GM12878 (cell line): ENCODE data around the gene TNP2. TPM values are rescaled to one million over a fixed set of nuclear protein-coding genes. Genes with fewer than 3 reads are reported as not detected.

Experiments
- ATAC-seq: fragments of 200-7000 bp; cut with Tn5 transposase; 3 replicates; pipeline ENCODE4 v1.9.1; 2020; ENCODE audit warnings: mild to moderate bottlenecking, moderate library complexity
- BruUV-seq: library from RNA; stranded (reverse); fragments of 400-500 nt; replicated peaks from 2 replicates; lab custom pipeline; 2021; lab: Mats Ljungman, UMichigan
- CTCF ChIA-PET: fragments of 300-600 bp; sonication (Branson Sonifier 250); formaldehyde crosslinking; extraction: SDS; loops from one replicate; lab custom pipeline; 2021; ENCODE audit warnings: inconsistent platforms; lab: Yijun Ruan, JAX
- POLR2A ChIA-PET: fragments of 350-600 bp; formaldehyde crosslinking; extraction: SDS; loops from one replicate; lab custom pipeline; 2021; ENCODE audit warnings: inconsistent platforms; lab: Charles Lee
- RAD21 ChIA-PET: fragments of 300-600 bp; sonication (Branson Sonifier 250); formaldehyde crosslinking; loops from one replicate; lab custom pipeline; 2023; ENCODE audit warnings: antibody characterized with exemption; ENCODE audit not compliant: unreplicated experiment; lab: Charles Lee
- SMC1A ChIA-PET: fragments of 300-600 bp; sonication (Branson Sonifier 250); formaldehyde crosslinking; loops from one replicate; lab custom pipeline; 2023; ENCODE audit not compliant: unreplicated experiment, uncharacterized antibody; lab: Charles Lee
- DNase-seq: peaks from one replicate; pipeline ENCODE4 v3.0.0-alpha.2; 2011; ENCODE audit warnings: low read depth, low spot score
- FAIRE-seq: peaks from 3 replicates; lab custom pipeline; 2011; peaks lifted over from hg19 to GRCh38; lab: Jason Lieb, UNC
- H2AFZ ChIP-seq: 2 replicates; pipeline ENCODE4 v1.6.0; 2011; ENCODE audit warnings: low read depth, low read length, control low read depth; ENCODE audit not compliant: control insufficient read depth
- H3K27ac ChIP-seq: 2 replicates; pipeline ENCODE4 v1.5.1; 2011; ENCODE audit warnings: control low read depth; ENCODE audit not compliant: control insufficient read depth, insufficient read depth
- H3K27me3 ChIP-seq, 2 experiments: replicated peaks in 1 of 2; 2 replicates each; pipeline versions ENCODE4 v1.6.0 to v1.6.1; 2011; ENCODE audit warnings: low read length in 1 of 2; ENCODE audit not compliant: control insufficient read depth in 2 of 2, insufficient read depth in 2 of 2
- H3K36me3 ChIP-seq, 2 experiments: 2 replicates each; pipeline ENCODE4 v1.5.1; 2011; ENCODE audit warnings: low read length in 1 of 2; ENCODE audit not compliant: control insufficient read depth in 2 of 2, insufficient read depth in 2 of 2
- H3K4me1 ChIP-seq: 2 replicates; pipeline ENCODE4 v1.6.1; 2011; ENCODE audit warnings: mild to moderate bottlenecking, low read length, moderate library complexity, mixed read lengths; ENCODE audit not compliant: control insufficient read depth, insufficient read depth
- H3K4me2 ChIP-seq: 2 replicates; pipeline ENCODE4 v1.6.0; 2011; ENCODE audit warnings: control low read depth; ENCODE audit not compliant: control insufficient read depth, insufficient read depth
- H3K4me3 ChIP-seq: fragments of 200-600 bp; sonication (generic); 2 replicates; pipeline ENCODE4 v1.5.1; 2016
- H3K79me2 ChIP-seq: 2 replicates; pipeline ENCODE4 v1.6.0; 2011; ENCODE audit warnings: low read length; ENCODE audit not compliant: control insufficient read depth, insufficient read depth
- H3K9ac ChIP-seq: 2 replicates; pipeline ENCODE4 v1.8.0; 2011; ENCODE audit warnings: low read length, control low read depth, mixed read lengths; ENCODE audit not compliant: control insufficient read depth, insufficient read depth
- H3K9me3 ChIP-seq: replicated peaks from 3 replicates; pipeline ENCODE4 v1.5.1; 2011; ENCODE audit warnings: mild to moderate bottlenecking, low read length; ENCODE audit not compliant: control insufficient read depth, insufficient read depth
- H4K20me1 ChIP-seq: 2 replicates; pipeline ENCODE4 v1.6.0; 2011; ENCODE audit not compliant: control insufficient read depth, insufficient read depth
- IKZF1 ChIP-seq: fragments of 450-650 bp; conservative IDR thresholded peaks from 2 replicates; pipeline ENCODE4 v1.6.1; 2017; ENCODE audit warnings: antibody characterized with exemption, mild to moderate bottlenecking
- LARP7 ChIP-seq: fragments of 450-650 bp; IDR thresholded peaks from 2 replicates; pipeline ENCODE4 v1.6.1; 2017; ENCODE audit warnings: mild to moderate bottlenecking
- NR2C1 ChIP-seq: fragments of 450-650 bp; IDR thresholded peaks from 2 replicates; pipeline ENCODE4 v1.6.1; 2017; ENCODE audit warnings: antibody characterized with exemption, mild to moderate bottlenecking, moderate library complexity
- SMAD5 ChIP-seq: IDR thresholded peaks from 2 replicates; pipeline ENCODE4 v1.6.1; 2016; ENCODE audit warnings: antibody characterized with exemption, low read depth
- ZBED1 ChIP-seq: IDR thresholded peaks from 2 replicates; pipeline ENCODE4 v1.6.1; 2016; ENCODE audit warnings: borderline replicate concordance
- WGBS: methylation state at CpG from one replicate; pipeline ENCODE4 v1.1.6; 2016; ENCODE audit warnings: low lambda C conversion rate; ENCODE audit not compliant: insufficient replicate concordance, insufficient coverage; ENCODE audit errors: missing lambda C conversion rate; 5-methylcytosine and 5-hydroxymethylcytosine counted together
- in situ Hi-C: fragments of 300-500 bp; cut with MboI; formaldehyde crosslinking; loops from 9 replicates; pipeline ENCODE4 v1.14.3; 2018; ENCODE audit warnings: mixed read lengths
- intact Hi-C: fragments of 100-400 bp; cut with micrococcal nuclease; formaldehyde crosslinking; loops from one replicate; pipeline ENCODE4 v1.14.2; 2022; ENCODE audit not compliant: unreplicated experiment
- polyA plus RNA-seq, 11 experiments: library from polyadenylated mRNA; depleted of rRNA in 4 of 11; unstranded in 6 of 11; stranded (reverse) in 5 of 11; fragments of >200 nt; fragmentation: Nextera tagmentation in 4 of 11; fragmentation: Illumina TruSeq in 1 of 11; extraction: Ambion mirVana in 4 of 11; extraction: Trizol in 1 of 11; gene quantifications; 1 replicate in 1 of 11; 2 replicates in 10 of 11; pipeline versions ENCODE4 v1.2.1 to v1.2.3, GENCODE V29; 2011 to 2016; ENCODE audit warnings: inconsistent platforms in 2 of 11, missing spikeins in 2 of 11, low read depth in 1 of 11
- total RNA-seq, 4 experiments: library from RNA; depleted of rRNA in 3 of 4; stranded (reverse); fragments of >200 nt in 3 of 4; fragmentation: Illumina TruSeq in 1 of 4; extraction: Trizol in 1 of 4; gene quantifications; 2 replicates each; pipeline versions ENCODE4 v1.2.1 to v1.2.3, GENCODE V29; 2013 to 2021
- TF ChIP-seq, protein P1 (sequence below): IDR thresholded peaks from 2 replicates; pipeline ENCODE4 v1.6.1; 2011; ENCODE audit warnings: borderline replicate concordance, low read depth, mild to moderate bottlenecking, moderate library complexity, low read length; ENCODE audit not compliant: insufficient read depth, poor library complexity, severe bottlenecking

Gene TNP2
- total and polyA plus RNA-seq, 10 of the 15 experiments (the other 5 are each of a cell fraction or from before 2014, with no cell fraction given) = not detected

GRCh38 chr16:11253009-11253994 lies 15.8 kb downstream of the TNP2 start (continued):
- TF ChIP-seq IKZF1 = peak; percentile 39; the same call in 1 of the 2 replicates
- no peak for TF ChIP-seq NR2C1

DNA sequence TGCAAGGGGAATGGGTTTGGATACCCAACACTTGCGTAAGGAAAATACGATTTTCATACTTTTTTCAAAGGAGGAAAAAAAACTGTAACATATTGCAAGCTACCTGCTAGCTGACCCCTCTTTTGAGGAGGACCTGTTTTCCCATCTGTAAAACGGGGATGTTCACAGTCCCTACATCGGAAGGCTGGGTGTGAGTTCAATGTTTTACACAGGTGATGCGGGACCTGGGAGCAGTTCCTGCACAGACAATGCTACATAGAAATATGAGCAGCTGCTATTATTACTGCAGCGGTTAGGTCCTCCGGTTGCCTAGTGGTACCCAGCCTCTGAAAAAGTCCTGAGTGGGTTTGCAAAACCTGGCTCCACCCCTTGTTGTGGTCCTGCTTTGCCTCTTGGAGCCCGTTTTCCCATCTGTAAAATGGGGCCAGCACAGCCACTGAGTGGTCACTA lies 16.6 kb downstream of the TNP2 start:
- Histone ChIP-seq H3K9ac (peak overlapping the region; percentile 89), H3K9me3 (no peaks in the 10 kb centered on the region), H2AFZ (no peak overlapping the region), H3K4me2 (peak overlapping the region; percentile 92)
- POLR2A ChIA-PET = interaction anchor here (0.6 to 6.6 kb wide), 18 partner anchors 10 to 287 kb away, joined by 3 to 53 read pairs (median 4); no protein-coding TSS in a partner anchor
- WGBS = 43% methylated on average over 8 of the region's 8 CpGs
- intact Hi-C loops (loop anchor here (1.0 to 2.0 kb wide), 2 partner anchors 50 to 69 kb away; no protein-coding TSS in a partner anchor), in situ Hi-C loops (loop anchor here (5.0 kb wide), 1 partner anchor 285 kb away; no protein-coding TSS in a partner anchor)
- SMC1A ChIA-PET = interaction anchor here (0.6 to 8.8 kb wide), 28 partner anchors 16 to 303 kb away, joined by 3 to 72 read pairs (median 4); no protein-coding TSS in a partner anchor
- TF ChIP-seq LARP7 (0 out of 2 replicates have a peak, but pooled peaks have one; percentile 13), SMAD5 (peak; percentile 28; the same call in 1 of the 2 replicates), ZBED1 (peak; percentile 3; the same call in 1 of the 2 replicates)
- TF ChIP-seq, protein P1, sequence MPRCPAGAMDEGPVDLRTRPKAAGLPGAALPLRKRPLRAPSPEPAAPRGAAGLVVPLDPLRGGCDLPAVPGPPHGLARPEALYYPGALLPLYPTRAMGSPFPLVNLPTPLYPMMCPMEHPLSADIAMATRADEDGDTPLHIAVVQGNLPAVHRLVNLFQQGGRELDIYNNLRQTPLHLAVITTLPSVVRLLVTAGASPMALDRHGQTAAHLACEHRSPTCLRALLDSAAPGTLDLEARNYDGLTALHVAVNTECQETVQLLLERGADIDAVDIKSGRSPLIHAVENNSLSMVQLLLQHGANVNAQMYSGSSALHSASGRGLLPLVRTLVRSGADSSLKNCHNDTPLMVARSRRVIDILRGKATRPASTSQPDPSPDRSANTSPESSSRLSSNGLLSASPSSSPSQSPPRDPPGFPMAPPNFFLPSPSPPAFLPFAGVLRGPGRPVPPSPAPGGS = no peak
- TF ChIP-seq, all 136 proteins: peak for 3
- TSS peak; percentile 76 for BruUV-seq
- ChIA-PET RAD21 (interaction anchor here (0.6 to 11.8 kb wide), 20 partner anchors 19 to 288 kb away, joined by 3 to 243 read pairs (median 5); no protein-coding TSS in a partner anchor), CTCF (interaction anchor here (0.8 to 7.8 kb wide), 11 partner anchors 17 to 298 kb away, joined by 3 to 50 read pairs (median 4); no protein-coding TSS in a partner anchor)
- Histone ChIP-seq H3K4me1 (peaks cover 24% of the 10 kb centered on the region), H4K20me1 (no peaks in the 10 kb centered on the region), H3K36me3 (peaks cover 0 to 3% of the 10 kb centered on the region in 2 experiments; a peak in 1 of 4 replicates), H3K4me3 (peak overlapping the region; percentile 91), H3K27ac (no peak overlapping the region; the same call in 1 of the 2 replicates), H3K27me3 (no peaks in the 10 kb centered on the region), H3K79me2 (peaks cover 37% of the 10 kb centered on the region)
- ATAC-seq (no peak), DNase-seq (no peak), FAIRE-seq (no peak)
